Erythroblast (primary cell): ENCODE data around the gene JPH4.

Source experiments
- GATA1 ChIP-seq: IDR thresholded peaks from 2 replicates; pipeline ENCODE4 v1.6.1; 2011; ENCODE audit warnings: low read depth, mild to moderate bottlenecking, control low read depth, low read length, moderate library complexity
- POLR2A ChIP-seq: IDR thresholded peaks from 2 replicates; pipeline ENCODE4 v1.6.1; 2011; ENCODE audit warnings: mild to moderate bottlenecking, low read length

GRCh38 chr14:23532658-23533057, 45.9 kb downstream of the JPH4 start:
- TF ChIP-seq POLR2A (no peak), GATA1 (no peak)
